HepG2 (cell line): ENCODE results near the gene CAMK2D. TPM values are rescaled to one million over a fixed set of nuclear protein-coding genes. Genes with fewer than 3 reads are reported as not detected.

Experiments used
- AHR ChIP-seq: IDR thresholded peaks from 2 replicates; pipeline ENCODE4 v1.6.1; 2018; ENCODE audit warnings: missing genetic modification reagents, missing compliant biosample characterization
- AKAP8 ChIP-seq: sonication (generic); formaldehyde crosslinking; IDR thresholded peaks from 2 replicates; pipeline ENCODE4 v1.5.1; 2020; ENCODE audit warnings: mild to moderate bottlenecking, missing genetic modification reagents
- CBX5 ChIP-seq: sonication (generic); formaldehyde crosslinking; IDR thresholded peaks from 2 replicates; pipeline ENCODE4 v1.4.0; 2020; ENCODE audit warnings: missing genetic modification reagents, borderline replicate concordance
- GFI1 ChIP-seq: sonication (generic); formaldehyde crosslinking; IDR thresholded peaks from 2 replicates; pipeline ENCODE4 v1.5.0; 2020; ENCODE audit warnings: missing genetic modification reagents, mild to moderate bottlenecking, borderline replicate concordance
- HCFC1 ChIP-seq: fragments of 150-350 bp; IDR thresholded peaks from 2 replicates; pipeline ENCODE4 v1.6.1; 2014; ENCODE audit warnings: low read depth, low read length
- NFATC3 ChIP-seq: sonication (generic); formaldehyde crosslinking; IDR thresholded peaks from 2 replicates; pipeline ENCODE4 v1.5.1; 2020; ENCODE audit warnings: mild to moderate bottlenecking, missing genetic modification reagents
- PRDM4 ChIP-seq: sonication (generic); formaldehyde crosslinking; IDR thresholded peaks from 2 replicates; pipeline ENCODE4 v1.9.0; 2021; ENCODE audit warnings: missing genetic modification reagents, borderline replicate concordance
- RAD51 ChIP-seq: fragments of 450-650 bp; IDR thresholded peaks from 2 replicates; pipeline ENCODE4 v1.6.1; 2016; ENCODE audit warnings: borderline replicate concordance
- SAFB2 ChIP-seq: sonication (generic); formaldehyde crosslinking; IDR thresholded peaks from 2 replicates; pipeline ENCODE4 v1.5.1; 2020; ENCODE audit warnings: missing genetic modification reagents, low read depth, mild to moderate bottlenecking, borderline replicate concordance
- TEAD2 ChIP-seq: sonication (generic); formaldehyde crosslinking; IDR thresholded peaks from 2 replicates; pipeline ENCODE4 v1.9.0; 2021; ENCODE audit warnings: missing genetic modification reagents
- ZHX1 ChIP-seq: sonication (generic); formaldehyde crosslinking; IDR thresholded peaks from 2 replicates; pipeline ENCODE4 v1.8.1; 2022; ENCODE audit warnings: low read depth, mild to moderate bottlenecking, missing genetic modification reagents
- ZNF121 ChIP-seq: sonication (generic); formaldehyde crosslinking; IDR thresholded peaks from 2 replicates; pipeline ENCODE4 v1.5.0; 2020; ENCODE audit warnings: mild to moderate bottlenecking, missing genetic modification reagents
- ZNF276 ChIP-seq: sonication (generic); formaldehyde crosslinking; IDR thresholded peaks from 2 replicates; pipeline ENCODE4 v1.4.0; 2020; ENCODE audit warnings: mild to moderate bottlenecking, low read depth, missing genetic modification reagents
- ZNF615 ChIP-seq: sonication (generic); formaldehyde crosslinking; IDR thresholded peaks from 2 replicates; pipeline ENCODE4 v1.5.0; 2020; ENCODE audit warnings: mild to moderate bottlenecking, missing genetic modification reagents, borderline replicate concordance
- ZNF704 ChIP-seq: sonication (generic); formaldehyde crosslinking; IDR thresholded peaks from 2 replicates; pipeline ENCODE4 v1.8.1; 2023; ENCODE audit warnings: mild to moderate bottlenecking, inconsistent platforms, moderate library complexity, missing genetic modification reagents, borderline replicate concordance
- ZNF777 ChIP-seq: sonication (generic); formaldehyde crosslinking; IDR thresholded peaks from 2 replicates; pipeline ENCODE4 v1.4.0; 2020; ENCODE audit warnings: missing genetic modification reagents
- polyA plus RNA-seq, 8 experiments: library from polyadenylated mRNA; depleted of rRNA in 3 of 8; stranded (reverse) in 7 of 8; unstranded in 1 of 8; fragments of >200 nt; fragmentation: Illumina TruSeq in 4 of 8; extraction: Trizol in 4 of 8; gene quantifications; 2 replicates each; pipeline versions ENCODE4 v1.2.1 to v1.2.3, GENCODE V29; 2011 to 2016; ENCODE audit warnings: low read depth in 4 of 8, missing spikeins in 1 of 8, mixed read lengths in 1 of 8; ENCODE audit not compliant: insufficient read depth in 1 of 8
- total RNA-seq, 5 experiments: library from RNA; depleted of rRNA; stranded (reverse); fragments of >200 nt; fragmentation: Illumina TruSeq; extraction: Trizol; gene quantifications; 2 replicates each; pipeline ENCODE4 v1.2.3, GENCODE V29; 2016; ENCODE audit warnings: low read depth in 1 of 5
- TF ChIP-seq, protein P1 (sequence below): fragments of 450-650 bp; IDR thresholded peaks from 2 replicates; pipeline ENCODE4 v1.6.1; 2016
- TF ChIP-seq, protein P2 (sequence below): IDR thresholded peaks from 2 replicates; pipeline ENCODE4 v1.6.1; 2016; ENCODE audit warnings: low read depth, control low read depth

The CAMK2D gene
- total and polyA plus RNA-seq, 2 of the 13 experiments (the other 11 are each of a cell fraction or from before 2014, with no cell fraction given) = 18.0 to 65.4 TPM

GRCh38 chr4:113547487-113548042 lies 214.0 kb downstream of the CAMK2D start (continued):
- TF ChIP-seq AKAP8 (CRISPR knock-in tag) (no peak), ZNF777 (CRISPR knock-in tag) (no peak), CBX5 (CRISPR knock-in tag) (peak; percentile 94; the same call in 1 of the 2 replicates), GFI1 (0 out of 2 replicates have a peak, but pooled peaks have one; percentile 24), RAD51 (no peak), TEAD2 (CRISPR knock-in tag) (no peak), ZNF121 (no peak), PRDM4 (CRISPR knock-in tag) (no peak), ZHX1 (peak; percentile 76; the same call in 1 of the 2 replicates), HCFC1 (no peak), SAFB2 (CRISPR knock-in tag) (no peak), AHR (CRISPR knock-in tag) (no peak), ZNF704 (CRISPR knock-in tag) (no peak), ZNF276 (CRISPR knock-in tag) (no peak), NFATC3 (CRISPR knock-in tag) (0 out of 2 replicates have a peak, but pooled peaks have one; percentile 32), ZNF615 (CRISPR knock-in tag) (no peak)
- TF ChIP-seq, protein P1, sequence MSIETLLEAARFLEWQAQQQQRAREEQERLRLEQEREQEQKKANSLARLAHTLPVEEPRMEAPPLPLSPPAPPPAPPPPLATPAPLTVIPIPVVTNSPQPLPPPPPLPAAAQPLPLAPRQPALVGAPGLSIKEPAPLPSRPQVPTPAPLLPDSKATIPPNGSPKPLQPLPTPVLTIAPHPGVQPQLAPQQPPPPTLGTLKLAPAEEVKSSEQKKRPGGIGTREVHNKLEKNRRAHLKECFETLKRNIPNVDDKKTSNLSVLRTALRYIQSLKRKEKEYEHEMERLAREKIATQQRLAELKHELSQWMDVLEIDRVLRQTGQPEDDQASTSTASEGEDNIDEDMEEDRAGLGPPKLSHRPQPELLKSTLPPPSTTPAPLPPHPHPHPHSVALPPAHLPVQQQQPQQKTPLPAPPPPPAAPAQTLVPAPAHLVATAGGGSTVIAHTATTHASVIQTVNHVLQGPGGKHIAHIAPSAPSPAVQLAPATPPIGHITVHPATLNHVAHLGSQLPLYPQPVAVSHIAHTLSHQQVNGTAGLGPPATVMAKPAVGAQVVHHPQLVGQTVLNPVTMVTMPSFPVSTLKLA = no peak
- TF ChIP-seq, protein P2, sequence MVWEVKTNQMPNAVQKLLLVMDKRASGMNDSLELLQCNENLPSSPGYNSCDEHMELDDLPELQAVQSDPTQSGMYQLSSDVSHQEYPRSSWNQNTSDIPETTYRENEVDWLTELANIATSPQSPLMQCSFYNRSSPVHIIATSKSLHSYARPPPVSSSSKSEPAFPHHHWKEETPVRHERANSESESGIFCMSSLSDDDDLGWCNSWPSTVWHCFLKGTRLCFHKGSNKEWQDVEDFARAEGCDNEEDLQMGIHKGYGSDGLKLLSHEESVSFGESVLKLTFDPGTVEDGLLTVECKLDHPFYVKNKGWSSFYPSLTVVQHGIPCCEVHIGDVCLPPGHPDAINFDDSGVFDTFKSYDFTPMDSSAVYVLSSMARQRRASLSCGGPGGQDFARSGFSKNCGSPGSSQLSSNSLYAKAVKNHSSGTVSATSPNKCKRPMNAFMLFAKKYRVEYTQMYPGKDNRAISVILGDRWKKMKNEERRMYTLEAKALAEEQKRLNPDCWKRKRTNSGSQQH (CRISPR knock-in tag) = peak; percentile 75; the same call in 1 of the 2 replicates
